ENCODE results near the gene CERS6.

DNA sequence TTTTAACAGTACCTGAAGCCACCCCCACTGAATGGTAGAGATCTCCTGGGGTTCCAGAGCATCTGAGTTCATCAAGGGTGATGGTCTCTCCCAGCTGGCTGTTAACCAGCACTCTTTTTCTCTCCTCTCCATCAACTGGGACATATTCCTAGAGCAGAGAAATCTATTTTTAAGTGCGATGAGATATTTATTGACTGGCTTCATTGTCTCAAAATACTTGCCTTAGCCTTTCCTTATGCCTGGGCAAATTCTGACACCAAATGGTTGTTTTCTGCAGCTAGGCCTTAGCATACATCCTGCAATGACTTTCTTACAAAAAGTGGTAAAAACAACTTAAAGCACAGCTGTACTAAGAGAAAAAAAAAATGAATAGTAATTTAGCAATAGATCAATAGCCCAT, 365.9 kb downstream of the CERS6 start:
- TF ChIP-seq CTCF (IDR thresholded peaks at IDR 0.05) = no peak
- TF ChIP-seq POLR2A (IDR thresholded peaks at IDR 0.05; ENCODE audit: low read depth) = no peak
- no peak for TF ChIP-seq EP300 (IDR thresholded peaks at IDR 0.05)
- no peak for TF ChIP-seq POLR2AphosphoS5 (IDR thresholded peaks at IDR 0.05)

All from esophagus muscularis mucosa (tissue), 4 donors.